Activated effector memory CD4-positive, alpha-beta T cell treated with anti-CD3 and anti-CD28 coated beads, Interleukin-2, amount 50 U/mL, for 16 hours (primary cell): ENCODE data around the gene NALCN.

Source experiments
- DNase-seq: peaks from one replicate; pipeline ENCODE4 v3.0.0-alpha.2; 2020

NALCN gene

DNA sequence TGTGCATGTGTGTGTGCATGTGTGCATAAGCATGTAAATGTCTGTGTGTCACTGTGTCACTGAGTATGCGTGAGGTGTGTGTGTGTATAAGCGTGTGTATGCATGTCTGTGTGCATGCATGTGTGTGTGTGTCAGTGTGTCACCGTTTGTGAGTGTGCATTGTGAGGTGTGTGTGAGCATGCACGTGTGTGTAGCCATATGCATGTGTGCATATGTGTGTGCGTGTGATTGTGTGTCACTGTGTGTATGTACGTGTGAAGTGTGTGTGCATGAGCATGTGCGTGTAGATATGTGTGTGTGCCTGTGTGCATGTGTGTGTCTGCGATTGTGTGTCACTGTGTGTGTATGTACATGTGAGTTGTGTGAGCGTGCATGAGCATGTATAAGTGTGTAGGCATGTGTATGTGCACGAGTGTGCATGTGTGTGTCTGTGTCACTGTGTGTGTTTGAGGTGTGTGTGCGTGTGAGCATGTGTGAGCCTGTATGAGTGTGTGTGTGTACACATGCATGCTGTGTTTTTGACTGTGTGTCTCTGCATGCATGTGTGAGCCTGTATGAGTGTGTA is 144.5 kb downstream of the NALCN start:
- DNase-seq: no peak

DNA sequence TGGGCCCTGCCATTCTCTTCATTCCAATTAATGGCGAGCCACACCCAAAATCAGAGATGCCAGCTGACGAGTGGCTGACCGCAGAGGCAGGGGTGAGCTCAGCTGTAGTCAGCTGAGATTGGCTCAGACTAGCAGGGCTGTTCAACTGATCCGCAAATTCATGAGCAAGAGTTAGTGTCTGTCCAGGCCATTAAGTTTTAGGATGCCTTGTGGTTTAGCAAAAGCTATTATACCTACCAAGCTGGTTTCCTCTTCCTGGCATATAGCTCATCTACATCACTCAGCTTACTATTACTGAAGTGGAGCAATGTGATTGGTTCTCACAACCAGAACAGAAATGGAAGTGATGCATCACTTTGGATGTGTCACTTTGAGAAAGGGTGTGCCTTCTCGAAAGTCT is 148.7 kb downstream of the NALCN start:
- DNase-seq: no peak

DNA sequence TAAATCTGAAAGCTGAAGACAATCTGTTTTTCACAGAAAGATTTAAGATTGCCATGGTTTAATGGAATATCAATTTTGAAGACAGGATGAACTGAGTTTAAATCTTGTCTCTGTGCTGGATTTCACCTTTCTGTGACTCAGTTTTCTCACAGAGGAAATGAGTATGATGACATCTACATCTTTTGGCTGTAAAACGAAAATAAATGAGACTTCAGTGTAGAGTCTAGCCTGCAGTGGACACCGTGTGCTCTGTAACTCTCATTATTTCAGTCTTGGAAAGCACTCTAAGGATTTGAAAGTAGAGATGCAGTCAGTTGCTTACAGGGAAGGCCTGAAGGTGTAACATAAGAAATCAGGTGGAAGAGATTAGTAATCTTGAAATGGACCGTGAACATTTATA is 150.4 kb downstream of the NALCN start:
- no peak for DNase-seq

- DNase-seq: no peak
These were observed 151.4 kb downstream of the NALCN start for GRCh38 chr13:101264931-101265330.

DNA sequence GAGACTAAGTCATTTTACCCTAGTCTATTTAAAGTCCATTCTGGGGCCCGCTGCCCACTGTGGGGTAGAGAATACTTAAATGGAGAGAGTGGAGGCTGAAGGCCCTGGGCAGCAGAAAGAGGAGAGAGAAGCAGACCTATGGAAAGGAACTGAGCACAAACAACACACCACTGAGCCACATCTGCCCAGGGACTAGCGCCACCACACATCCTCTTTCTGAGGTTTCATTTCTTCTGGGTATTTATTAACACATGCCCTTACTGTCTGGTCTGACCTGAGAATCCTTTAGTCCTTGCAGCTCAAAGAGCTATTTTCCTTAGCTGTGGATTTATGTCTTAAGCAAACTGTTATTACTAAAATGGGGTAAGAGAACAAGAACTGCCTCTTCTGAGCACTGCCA is 154.0 kb downstream of the NALCN start:
- no peak for DNase-seq

GRCh38 chr13:101258509-101258908 is 157.8 kb downstream of the NALCN start:
- DNase-seq: no peak

DNA sequence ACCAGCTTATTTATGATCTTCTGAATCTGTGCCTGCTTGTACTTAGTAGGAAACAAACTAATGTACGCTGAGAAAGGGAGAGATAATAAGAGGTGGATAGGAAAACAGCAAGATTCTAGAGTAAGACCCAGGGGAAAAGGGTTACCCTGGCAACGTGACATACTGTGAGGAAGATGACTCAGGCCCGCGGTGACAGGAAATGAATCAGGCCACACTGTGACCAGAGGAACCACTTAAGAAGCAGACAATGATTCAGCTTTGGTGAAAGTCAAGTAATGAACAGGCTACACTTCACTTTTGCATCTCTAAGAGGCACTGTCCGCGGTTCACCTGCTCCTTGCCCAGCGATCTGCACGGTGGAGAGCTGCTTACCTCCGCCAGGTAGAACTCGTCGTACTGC is 158.2 kb downstream of the NALCN start:
- DNase-seq: peak; percentile 76

- DNase-seq: no peak
These were observed 167.4 kb downstream of the NALCN start for GRCh38 chr13:101248739-101249514.

DNA sequence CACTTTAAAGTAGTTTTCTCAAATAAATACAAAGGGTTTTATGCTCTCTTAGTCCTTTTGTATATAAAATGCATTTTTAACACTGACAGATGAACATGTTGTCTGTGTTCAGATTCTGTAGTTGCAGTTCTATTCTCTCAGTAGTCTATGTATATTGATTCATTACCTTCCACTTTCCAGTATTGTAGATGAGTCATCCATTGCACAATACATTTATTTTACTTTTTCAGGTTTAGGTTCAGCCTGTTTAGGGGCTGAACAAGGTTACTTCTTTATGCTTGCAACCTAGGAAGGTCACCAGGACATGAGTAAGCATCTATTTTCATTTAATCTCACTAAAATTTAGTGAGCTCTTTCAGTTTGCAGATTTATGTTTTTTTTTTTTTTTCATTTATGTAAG is 173.6 kb downstream of the NALCN start:
- no peak for DNase-seq

GRCh38 chr13:101238555-101238954 is 177.8 kb downstream of the NALCN start:
- no peak for DNase-seq

DNA sequence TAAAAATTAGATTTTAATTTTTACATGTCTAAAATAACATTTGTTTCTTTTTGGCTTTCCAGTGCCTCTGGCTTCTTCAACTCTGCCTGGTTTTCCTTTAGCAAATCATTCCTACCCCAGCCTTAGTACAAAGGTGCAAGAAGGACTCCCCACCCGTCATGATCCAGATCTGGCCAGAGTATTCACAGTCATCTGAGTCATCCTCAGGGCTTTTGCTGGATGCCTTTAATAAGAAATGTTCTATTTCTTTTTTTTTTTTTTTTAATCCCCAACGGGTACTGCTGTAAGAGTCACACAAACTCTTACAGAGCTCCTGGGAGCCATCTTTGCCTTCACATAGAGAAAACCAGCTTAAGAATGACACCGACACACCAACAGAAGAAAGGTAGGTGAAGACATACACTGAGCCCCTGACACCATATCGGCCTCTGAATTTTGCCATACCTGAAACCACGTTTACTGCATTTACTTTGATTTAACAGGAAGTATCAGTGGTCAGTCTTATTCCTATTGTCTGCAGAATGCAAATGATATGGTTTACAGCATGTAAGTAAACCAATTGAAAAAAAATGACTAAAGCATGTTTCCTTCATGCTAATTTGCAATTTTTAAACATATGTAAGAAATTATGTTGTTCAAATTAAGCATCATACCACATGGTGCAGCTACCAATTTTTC is 184.4 kb downstream of the NALCN start:
- no peak for DNase-seq

GRCh38 chr13:101230271-101230890 is 185.9 kb downstream of the NALCN start:
- no peak for DNase-seq

DNA sequence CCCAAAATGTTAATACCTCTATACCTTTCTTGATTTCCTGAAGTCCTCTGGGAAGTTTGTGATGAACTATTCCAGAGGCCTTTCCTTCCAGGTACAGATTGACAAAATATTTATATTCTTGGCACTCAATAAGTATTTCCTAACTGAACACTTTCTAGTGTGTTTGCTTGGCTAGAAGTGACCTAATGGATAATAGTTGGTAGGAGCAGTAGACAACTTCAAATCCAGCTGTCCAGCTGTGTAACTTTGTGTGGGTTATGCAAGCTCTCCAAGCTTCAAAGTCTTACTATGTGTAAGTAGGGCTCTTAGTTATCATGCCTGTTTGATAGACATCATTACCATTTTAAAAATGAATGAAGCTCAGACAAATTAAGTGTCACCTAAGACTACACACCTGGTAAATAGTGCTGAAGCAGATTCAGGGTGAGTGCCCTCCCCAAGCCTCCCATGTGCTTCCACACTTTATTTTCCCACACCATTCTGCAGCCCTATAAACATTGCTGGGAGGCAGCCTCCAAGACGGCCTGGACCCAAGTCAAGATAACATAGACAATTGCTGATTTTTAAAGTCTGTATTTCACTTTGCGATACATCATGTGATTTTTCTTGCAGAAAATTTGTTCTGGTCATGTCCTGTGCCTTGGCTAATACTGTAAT is 196.6 kb downstream of the NALCN start:
- no peak for DNase-seq

GRCh38 chr13:101218484-101218883 is 197.8 kb downstream of the NALCN start:
- DNase-seq: no peak

DNA sequence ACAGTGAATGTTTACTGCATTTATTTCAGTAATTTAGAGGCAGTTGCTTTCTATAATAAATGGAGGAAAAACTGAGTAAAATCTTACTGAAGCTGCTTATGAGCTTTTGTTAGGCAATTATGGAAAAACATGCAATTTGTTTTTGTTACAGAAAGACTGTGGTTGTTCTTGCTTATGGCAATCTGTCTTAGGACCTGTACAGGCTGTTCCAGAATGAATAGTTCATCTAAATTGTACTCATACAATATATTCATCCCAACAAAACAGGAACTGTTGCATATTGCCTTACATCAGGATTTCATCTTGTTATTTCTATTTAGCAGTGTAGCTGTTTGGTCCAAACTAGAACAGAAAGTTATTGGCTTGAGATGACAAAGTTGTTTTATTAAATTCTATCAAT is 199.2 kb downstream of the NALCN start:
- no peak for DNase-seq

DNA sequence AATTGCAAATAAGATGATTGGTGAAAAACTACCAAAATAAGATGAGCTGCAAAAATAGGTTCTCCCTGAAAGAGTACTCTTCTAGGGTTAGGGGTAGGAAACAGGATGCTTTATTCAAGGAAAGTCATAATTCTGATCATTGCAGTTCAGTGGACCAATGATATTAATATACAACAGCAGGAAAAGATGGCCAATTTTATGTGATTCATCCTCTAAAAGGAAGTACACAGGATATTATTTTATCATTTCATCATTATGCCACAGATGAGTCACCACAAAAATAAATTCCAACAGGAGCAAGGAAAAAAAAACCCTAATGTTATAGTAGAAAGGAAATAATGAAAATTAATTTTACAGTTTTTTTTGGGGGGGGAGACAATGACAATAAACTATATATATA is 205.0 kb downstream of the NALCN start:
- DNase-seq: no peak

DNA sequence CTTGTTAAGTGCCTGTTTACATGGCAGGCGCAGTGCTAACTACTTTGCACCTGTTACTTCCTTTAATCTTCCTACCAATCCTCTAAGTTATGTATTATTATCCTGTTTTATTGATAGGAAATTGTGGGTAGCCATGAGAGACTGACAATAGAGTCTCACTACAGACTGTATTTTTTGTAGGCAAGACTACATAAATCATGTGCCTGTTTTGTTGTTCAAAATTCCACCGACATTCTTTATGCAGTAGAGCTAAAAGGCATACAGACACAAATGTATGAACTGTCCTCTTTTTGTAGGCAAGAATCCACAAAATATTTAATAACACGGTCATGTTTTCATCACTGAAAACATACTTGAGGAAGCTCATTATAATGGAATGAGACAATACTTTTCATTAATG is 205.5 kb downstream of the NALCN start:
- DNase-seq: no peak

DNA sequence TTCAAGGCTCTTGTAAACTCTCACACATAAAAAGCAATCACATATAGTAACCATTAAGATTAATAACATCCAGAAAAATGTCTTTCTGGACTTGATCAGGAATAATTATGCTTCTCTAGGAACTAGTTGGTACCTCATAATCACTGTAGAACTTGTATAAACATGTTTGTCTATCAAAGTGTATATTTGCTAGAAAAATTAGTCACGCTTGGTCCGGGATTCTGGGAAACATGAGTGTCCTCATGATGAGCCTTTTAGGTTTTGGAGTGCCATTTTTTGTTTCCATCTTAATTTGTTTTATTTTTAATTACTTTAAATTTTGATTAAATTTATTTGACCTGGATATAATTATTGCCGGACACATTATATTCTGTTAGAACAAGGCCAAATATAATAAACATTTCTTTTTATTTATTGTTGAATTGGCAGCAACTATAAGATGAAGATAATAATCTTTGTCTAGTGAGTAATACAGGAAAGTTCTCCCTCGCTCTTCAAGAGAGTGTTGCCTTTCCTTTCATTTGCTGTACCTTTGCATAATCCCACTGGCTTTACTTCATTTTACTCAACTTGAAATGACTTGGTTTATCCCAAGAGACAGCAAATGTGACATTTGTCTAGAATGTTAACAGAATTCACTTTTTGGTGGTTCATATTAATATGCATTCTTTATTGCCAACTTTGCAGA is 207.0 kb downstream of the NALCN start:
- DNase-seq: no peak

GRCh38 chr13:101205408-101205807 is 210.9 kb downstream of the NALCN start:
- no peak for DNase-seq

GRCh38 chr13:101204270-101205020 is 211.9 kb downstream of the NALCN start:
- DNase-seq: no peak

- DNase-seq: no peak
These were observed 213.7 kb downstream of the NALCN start for GRCh38 chr13:101202590-101202989.

- no peak for DNase-seq
These were observed 225.3 kb downstream of the NALCN start for GRCh38 chr13:101190976-101191375.
